Naive thymus-derived CD4-positive, alpha-beta T cell (primary cell): ENCODE data around the gene TSHZ1. TPM values are rescaled to one million over a fixed set of nuclear protein-coding genes. Genes with fewer than 3 reads are reported as not detected.
A peak's percentile ranks its signal among the peaks of the same experiment; 100 is the strongest.

Experiments used
- ATAC-seq: fragments of 150-1000 bp; cut with Tn5 transposase; 2 replicates; pipeline ENCODE4 v1.10.0; 2021; ENCODE audit warnings: mild to moderate bottlenecking, moderate library complexity
- CTCF ChIA-PET: fragments of 350-600 bp; sonication (Branson Sonifier 250); formaldehyde crosslinking; loops from one replicate; lab custom pipeline; 2021; ENCODE audit warnings: antibody characterized with exemption; lab: Charles Lee
- POLR2A ChIA-PET: fragments of 350-600 bp; sonication (Branson Sonifier 250); formaldehyde crosslinking; loops from one replicate; lab custom pipeline; 2021; ENCODE audit warnings: antibody characterized with exemption, inconsistent platforms; lab: Charles Lee
- DNase-seq, 9 donors: peaks; one replicate each; pipeline versions ENCODE4 v3.0.0 to v3.0.0-alpha.2; 2020 to 2022; ENCODE audit warnings: mixed read lengths in 1 of 9
- H3K27ac ChIP-seq: one replicate; pipeline ENCODE4 v1.7.0; 2013; ENCODE audit warnings: mild to moderate bottlenecking, low read depth, low read length, moderate library complexity
- H3K27me3 ChIP-seq, 2 donors: one replicate each; pipeline ENCODE4 v1.7.0; 2013; ENCODE audit warnings: low read length in 2 of 2, mild to moderate bottlenecking in 2 of 2, moderate library complexity in 2 of 2; ENCODE audit not compliant: control insufficient read depth in 2 of 2, insufficient read depth in 2 of 2
- H3K36me3 ChIP-seq, 3 experiments: 1 replicate in 2 of 3; 2 replicates in 1 of 3; pipeline ENCODE4 v1.7.0; 2013; ENCODE audit warnings: low read length in 3 of 3, mild to moderate bottlenecking in 3 of 3, moderate library complexity in 1 of 3; ENCODE audit not compliant: insufficient read depth in 3 of 3, control insufficient read depth in 2 of 3
- H3K4me1 ChIP-seq, 2 donors: one replicate each; pipeline ENCODE4 v1.7.0; 2013; ENCODE audit warnings: low read length in 2 of 2, mild to moderate bottlenecking in 2 of 2, moderate library complexity in 1 of 2; ENCODE audit not compliant: control insufficient read depth in 2 of 2, insufficient read depth in 2 of 2
- H3K4me3 ChIP-seq: 2 replicates; pipeline ENCODE4 v1.7.0; 2013; ENCODE audit warnings: mild to moderate bottlenecking, low read length
- H3K9me3 ChIP-seq, 3 experiments: 1 replicate in 2 of 3; 2 replicates in 1 of 3; pipeline ENCODE4 v1.7.0; 2013; ENCODE audit warnings: low read length in 3 of 3; ENCODE audit not compliant: control insufficient read depth in 2 of 3
- H3K27ac Mint-ChIP-seq, 9 donors: one replicate each; pipeline ENCODE4 v1.8.0; 2020 to 2022; ENCODE audit warnings: mixed read lengths in 9 of 9, mild to moderate bottlenecking in 8 of 9, moderate library complexity in 5 of 9, inconsistent platforms in 2 of 9
- H3K27me3 Mint-ChIP-seq, 5 donors: one replicate each; pipeline ENCODE4 v1.8.0; 2021 to 2022; ENCODE audit warnings: mixed read lengths in 5 of 5, mild to moderate bottlenecking in 1 of 5
- H3K36me3 Mint-ChIP-seq, 5 donors: one replicate each; pipeline ENCODE4 v1.8.0; 2020 to 2022; ENCODE audit warnings: mixed read lengths in 5 of 5, mild to moderate bottlenecking in 3 of 5, inconsistent platforms in 1 of 5
- H3K4me1 Mint-ChIP-seq, 7 donors: one replicate each; pipeline ENCODE4 v1.8.0; 2020 to 2022; ENCODE audit warnings: mixed read lengths in 7 of 7, mild to moderate bottlenecking in 3 of 7, inconsistent platforms in 1 of 7
- H3K4me3 Mint-ChIP-seq, 10 donors: one replicate each; pipeline ENCODE4 v1.8.0; 2020 to 2022; ENCODE audit warnings: mild to moderate bottlenecking in 10 of 10, mixed read lengths in 10 of 10, moderate library complexity in 6 of 10, inconsistent platforms in 2 of 10
- H3K9me3 Mint-ChIP-seq, 11 donors: one replicate each; pipeline ENCODE4 v1.8.0; 2020 to 2022; ENCODE audit warnings: mixed read lengths in 11 of 11, mild to moderate bottlenecking in 4 of 11, inconsistent platforms in 1 of 11, moderate library complexity in 1 of 11
- intact Hi-C, 2 donors: fragments of 100-400 bp; cut with micrococcal nuclease; formaldehyde crosslinking; loops; one replicate each; pipeline ENCODE4 v1.15.1; 2023
- polyA plus RNA-seq, 2 donors: library from polyadenylated mRNA; unstranded; fragments of 300-500 nt; fragmentation: Illumina TruSeq; gene quantifications; one replicate each; pipeline ENCODE4 v1.2.3, GENCODE V29; 2021
- total RNA-seq, 6 experiments: library from RNA in 5 of 6; stranded (reverse) in 5 of 6; gene quantifications; 1 replicate in 5 of 6; 2 replicates in 1 of 6; pipeline ENCODE4 v1.2.3 and lab custom pipeline; 2021 to 2026

Gene TSHZ1
- total and polyA plus RNA-seq, 7 experiments from 2014 or later = 4.5 to 33.5 (median 23.4) TPM

GRCh38 chr18:75216212-75216910, 5.8 kb downstream of the TSHZ1 start:
- H3K4me1 Mint-ChIP-seq = peaks cover 44 to 91% (median 88%) of the 10 kb centered on the region in 7 donors
- H3K4me1 ChIP-seq = peaks cover 43% of the 10 kb centered on the region in 2 donors
- ChIA-PET CTCF (interaction anchor here (0.9 to 1.5 kb wide), 3 partner anchors 9 to 592 kb away, joined by 3 to 5 read pairs (median 3); no protein-coding TSS in a partner anchor), POLR2A (interaction anchor here (0.6 to 1.9 kb wide), 8 partner anchors 8 to 127 kb away, joined by 3 to 7 read pairs (median 3); no protein-coding TSS in a partner anchor)
- H3K4me3 ChIP-seq = peak overlapping the region; percentile 5
- no peaks in the 10 kb centered on the region for H3K27me3 ChIP-seq
- H3K36me3 Mint-ChIP-seq = peaks cover 0 to 11% (median 4%) of the 10 kb centered on the region in 5 donors
- no peaks in the 10 kb centered on the region for H3K9me3 Mint-ChIP-seq
- intact Hi-C loops = no loop called here
- no peaks in the 10 kb centered on the region for H3K9me3 ChIP-seq
- peak overlapping the region; percentile 69 to 94 (median 83) for H3K27ac Mint-ChIP-seq
- peak; percentile 80 for ATAC-seq
- no peaks in the 10 kb centered on the region for H3K36me3 ChIP-seq
- H3K27me3 Mint-ChIP-seq = peaks cover 0 to 3% (median 0%) of the 10 kb centered on the region in 5 donors
- DNase-seq = peak in 7 of 9 donors; percentile 50 to 76 (median 66)
- peak overlapping the region; percentile 67 for H3K27ac ChIP-seq
- H3K4me3 Mint-ChIP-seq = peak overlapping the region; percentile 47 to 86 (median 66)

DNA sequence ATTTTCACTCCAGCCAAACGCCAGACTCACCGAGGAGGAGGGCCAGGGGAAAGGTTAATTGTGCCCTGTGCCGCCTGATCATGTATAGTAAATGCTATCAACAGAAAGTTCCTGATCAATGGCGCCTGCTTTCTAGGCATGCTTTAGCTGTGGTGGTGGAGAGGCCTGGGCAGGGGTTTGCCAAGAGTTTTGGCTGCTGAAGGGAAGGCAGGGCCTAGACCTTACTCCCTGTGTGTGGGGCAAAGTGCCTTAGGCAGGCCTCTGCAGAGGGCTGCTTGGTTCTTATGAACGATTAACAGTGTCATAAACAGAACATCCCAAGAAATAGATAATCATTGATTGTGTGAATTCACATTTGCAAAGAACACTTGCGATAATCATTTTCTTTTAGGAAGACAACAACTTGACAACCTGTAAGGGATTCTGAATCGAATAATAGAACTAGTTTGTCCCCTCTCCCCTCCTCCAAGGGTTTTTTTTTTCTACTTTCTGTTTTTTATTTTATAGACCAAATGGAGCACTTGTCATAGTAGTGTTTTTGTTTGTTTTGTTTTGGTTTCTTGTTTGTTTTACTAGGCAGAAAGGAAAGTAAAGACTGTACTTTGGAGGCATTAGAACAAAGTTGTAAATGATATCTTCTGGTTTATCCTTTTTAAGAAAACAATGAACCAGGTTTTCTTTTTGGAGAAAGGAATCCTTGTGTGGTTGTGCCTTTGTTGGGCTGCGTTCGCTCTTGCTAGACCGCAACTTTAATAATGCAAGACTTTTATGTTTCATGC, 6.5 kb downstream of the TSHZ1 start:
- no peak for ATAC-seq
- intact Hi-C loops = no loop called here
- H3K4me3 Mint-ChIP-seq = peak overlapping the region in 9 of 10 donors; percentile 47 to 86 (median 65)

GRCh38 chr18:75218065-75218923, 7.7 kb downstream of the TSHZ1 start:
- H3K27ac ChIP-seq = peak overlapping the region; percentile 10
- peaks cover 0 to 11% (median 4%) of the 10 kb centered on the region in 5 donors for H3K36me3 Mint-ChIP-seq
- intact Hi-C loops = no loop called here
- no peak for ATAC-seq
- H3K27me3 Mint-ChIP-seq = no peaks in the 10 kb centered on the region
- H3K9me3 Mint-ChIP-seq = no peaks in the 10 kb centered on the region
- H3K4me3 ChIP-seq = no peak overlapping the region
- H3K4me1 ChIP-seq = peaks cover 32 to 40% of the 10 kb centered on the region in 2 donors
- DNase-seq = no peak
- no peaks in the 10 kb centered on the region for H3K27me3 ChIP-seq
- peak overlapping the region in 8 of 9 donors; percentile 34 to 94 (median 76) for H3K27ac Mint-ChIP-seq
- H3K4me3 Mint-ChIP-seq = peak overlapping the region in 2 of 10 donors; percentile 57 to 71
- peaks cover 36 to 100% (median 97%) of the 10 kb centered on the region in 7 donors for H3K4me1 Mint-ChIP-seq
- no peaks in the 10 kb centered on the region for H3K9me3 ChIP-seq
- POLR2A ChIA-PET = interaction anchor here (1.0 to 2.0 kb wide), 3 partner anchors 8 to 28 kb away, joined by 3 to 8 read pairs (median 3); partner anchors contain the start of genes PTGR3 and TSHZ1
- H3K36me3 ChIP-seq = no peaks in the 10 kb centered on the region
- CTCF ChIA-PET = no interaction called here

More for the DNA sequence above, 6.5 kb downstream of the TSHZ1 start:
- Mint-ChIP-seq H3K27ac (peak overlapping the region; percentile 69 to 94 (median 83)), H3K9me3 (no peaks in the 10 kb centered on the region), H3K36me3 (peaks cover 0 to 11% (median 4%) of the 10 kb centered on the region in 5 donors), H3K27me3 (peaks cover 0 to 3% (median 0%) of the 10 kb centered on the region in 5 donors), H3K4me1 (peaks cover 46 to 98% (median 95%) of the 10 kb centered on the region in 7 donors)
- DNase-seq = no peak
- Histone ChIP-seq H3K4me1 (peaks cover 43% of the 10 kb centered on the region in 2 donors), H3K4me3 (peak overlapping the region; percentile 5), H3K27ac (peak overlapping the region; percentile 67), H3K9me3 (no peaks in the 10 kb centered on the region), H3K27me3 (no peaks in the 10 kb centered on the region), H3K36me3 (no peaks in the 10 kb centered on the region)
- POLR2A ChIA-PET = interaction anchor here (0.6 to 1.3 kb wide), 5 partner anchors 8 to 126 kb away, joined by 3 to 7 read pairs (median 3); no protein-coding TSS in a partner anchor
- CTCF ChIA-PET = no interaction called here

GRCh38 chr18:75219745-75220375, 9.3 kb downstream of the TSHZ1 start:
- H3K27ac ChIP-seq = no peak overlapping the region
- intact Hi-C loops = no loop called here
- H3K4me3 ChIP-seq = no peak overlapping the region
- H3K9me3 ChIP-seq = no peaks in the 10 kb centered on the region
- Mint-ChIP-seq H3K4me3 (peak overlapping the region in 7 of 10 donors; percentile 8 to 71 (median 35)), H3K27ac (peak overlapping the region in 7 of 9 donors; percentile 17 to 83 (median 72)), H3K4me1 (peaks cover 24 to 100% (median 98%) of the 10 kb centered on the region in 7 donors), H3K27me3 (no peaks in the 10 kb centered on the region), H3K36me3 (peaks cover 0 to 10% (median 4%) of the 10 kb centered on the region in 5 donors), H3K9me3 (no peaks in the 10 kb centered on the region)
- H3K27me3 ChIP-seq = no peaks in the 10 kb centered on the region
- POLR2A ChIA-PET = interaction anchor here (0.9 to 2.0 kb wide), 2 partner anchors 10 to 26 kb away, joined by 3 to 8 read pairs; partner anchors contain the start of genes PTGR3 and TSHZ1
- CTCF ChIA-PET = interaction anchor here (0.6 to 0.7 kb wide), 2 partner anchors 22 to 91 kb away, joined by 3 read pairs; no protein-coding TSS in a partner anchor
- ATAC-seq (no peak), DNase-seq (no peak)
- no peaks in the 10 kb centered on the region for H3K36me3 ChIP-seq
- H3K4me1 ChIP-seq = peaks cover 23 to 26% of the 10 kb centered on the region in 2 donors

- peaks cover 0 to 4% (median 0%) of the 10 kb centered on the region in 5 donors for H3K36me3 Mint-ChIP-seq
- H3K27me3 ChIP-seq = no peaks in the 10 kb centered on the region
- no peaks in the 10 kb centered on the region for H3K9me3 ChIP-seq
- peak overlapping the region in 7 of 9 donors; percentile 23 to 86 (median 77) for H3K27ac Mint-ChIP-seq
- H3K27me3 Mint-ChIP-seq = no peaks in the 10 kb centered on the region
- H3K4me1 Mint-ChIP-seq = peaks cover 15 to 99% (median 93%) of the 10 kb centered on the region in 7 donors
- H3K27ac ChIP-seq = no peak overlapping the region
- no peak for ATAC-seq
- intact Hi-C loops = loop anchor here in 1 of 2 donors (1.0 kb wide), 1 partner anchor 7 kb away; no protein-coding TSS in a partner anchor
- H3K4me1 ChIP-seq = peaks cover 16 to 17% of the 10 kb centered on the region in 2 donors
- H3K4me3 ChIP-seq = no peak overlapping the region
- ChIA-PET POLR2A (interaction anchor here (0.9 to 2.3 kb wide), 3 partner anchors 9 to 25 kb away, joined by 3 to 13 read pairs (median 7); partner anchors contain the start of gene TSHZ1), CTCF (interaction anchor here (0.6 to 0.7 kb wide), 3 partner anchors 21 to 92 kb away, joined by 3 read pairs; no protein-coding TSS in a partner anchor)
- peak overlapping the region in 5 of 10 donors; percentile 5 to 71 (median 19) for H3K4me3 Mint-ChIP-seq
- no peak for DNase-seq
- H3K36me3 ChIP-seq = peaks cover 0 to 3% (median 0%) of the 10 kb centered on the region in 3 experiments
- H3K9me3 Mint-ChIP-seq = no peaks in the 10 kb centered on the region
Observed at GRCh38 chr18:75220551-75221355, 10.2 kb downstream of the TSHZ1 start.
